ENCODE measurements around the gene DYNC1LI1.

The DYNC1LI1 gene

GRCh38 chr3:32484436-32484835 lies 86.2 kb downstream of the DYNC1LI1 start:
- no peak for DNase-seq

GRCh38 chr3:32483772-32484171 lies 86.9 kb downstream of the DYNC1LI1 start:
- DNase-seq: no peak

- DNase-seq: no peak
These were observed 88.0 kb downstream of the DYNC1LI1 start for GRCh38 chr3:32482693-32483092.

GRCh38 chr3:32481791-32482631 lies 88.6 kb downstream of the DYNC1LI1 start:
- DNase-seq: no peak

- DNase-seq: no peak
These were observed 90.1 kb downstream of the DYNC1LI1 start for GRCh38 chr3:32480604-32481003.
